GM12878 (cell line): ENCODE results near the gene FEV. TPM values are rescaled to one million over a fixed set of nuclear protein-coding genes. Genes with fewer than 3 reads are reported as not detected.
A peak's percentile ranks its signal among the peaks of the same experiment; 100 is the strongest.

Experiments used
- ATAC-seq: fragments of 200-7000 bp; cut with Tn5 transposase; 3 replicates; pipeline ENCODE4 v1.9.1; 2020; ENCODE audit warnings: mild to moderate bottlenecking, moderate library complexity
- BruUV-seq: library from RNA; stranded (reverse); fragments of 400-500 nt; replicated peaks from 2 replicates; lab custom pipeline; 2021; lab: Mats Ljungman, UMichigan
- CTCF ChIA-PET: fragments of 300-600 bp; sonication (Branson Sonifier 250); formaldehyde crosslinking; extraction: SDS; loops from one replicate; lab custom pipeline; 2021; ENCODE audit warnings: inconsistent platforms; lab: Yijun Ruan, JAX
- POLR2A ChIA-PET: fragments of 350-600 bp; formaldehyde crosslinking; extraction: SDS; loops from one replicate; lab custom pipeline; 2021; ENCODE audit warnings: inconsistent platforms; lab: Charles Lee
- RAD21 ChIA-PET: fragments of 300-600 bp; sonication (Branson Sonifier 250); formaldehyde crosslinking; loops from one replicate; lab custom pipeline; 2023; ENCODE audit warnings: antibody characterized with exemption; ENCODE audit not compliant: unreplicated experiment; lab: Charles Lee
- SMC1A ChIA-PET: fragments of 300-600 bp; sonication (Branson Sonifier 250); formaldehyde crosslinking; loops from one replicate; lab custom pipeline; 2023; ENCODE audit not compliant: unreplicated experiment, uncharacterized antibody; lab: Charles Lee
- DNase-seq: peaks from one replicate; pipeline ENCODE4 v3.0.0-alpha.2; 2011; ENCODE audit warnings: low read depth, low spot score
- FAIRE-seq: peaks from 3 replicates; lab custom pipeline; 2011; peaks lifted over from hg19 to GRCh38; lab: Jason Lieb, UNC
- H2AFZ ChIP-seq: 2 replicates; pipeline ENCODE4 v1.6.0; 2011; ENCODE audit warnings: low read depth, low read length, control low read depth; ENCODE audit not compliant: control insufficient read depth
- H3K27ac ChIP-seq: 2 replicates; pipeline ENCODE4 v1.5.1; 2011; ENCODE audit warnings: control low read depth; ENCODE audit not compliant: control insufficient read depth, insufficient read depth
- H3K27me3 ChIP-seq, 2 experiments: replicated peaks in 1 of 2; 2 replicates each; pipeline versions ENCODE4 v1.6.0 to v1.6.1; 2011; ENCODE audit warnings: low read length in 1 of 2; ENCODE audit not compliant: control insufficient read depth in 2 of 2, insufficient read depth in 2 of 2
- H3K36me3 ChIP-seq, 2 experiments: 2 replicates each; pipeline ENCODE4 v1.5.1; 2011; ENCODE audit warnings: low read length in 1 of 2; ENCODE audit not compliant: control insufficient read depth in 2 of 2, insufficient read depth in 2 of 2
- H3K4me1 ChIP-seq: 2 replicates; pipeline ENCODE4 v1.6.1; 2011; ENCODE audit warnings: mild to moderate bottlenecking, low read length, moderate library complexity, mixed read lengths; ENCODE audit not compliant: control insufficient read depth, insufficient read depth
- H3K4me2 ChIP-seq: 2 replicates; pipeline ENCODE4 v1.6.0; 2011; ENCODE audit warnings: control low read depth; ENCODE audit not compliant: control insufficient read depth, insufficient read depth
- H3K4me3 ChIP-seq: fragments of 200-600 bp; sonication (generic); 2 replicates; pipeline ENCODE4 v1.5.1; 2016
- H3K79me2 ChIP-seq: 2 replicates; pipeline ENCODE4 v1.6.0; 2011; ENCODE audit warnings: low read length; ENCODE audit not compliant: control insufficient read depth, insufficient read depth
- H3K9ac ChIP-seq: 2 replicates; pipeline ENCODE4 v1.8.0; 2011; ENCODE audit warnings: low read length, control low read depth, mixed read lengths; ENCODE audit not compliant: control insufficient read depth, insufficient read depth
- H3K9me3 ChIP-seq: replicated peaks from 3 replicates; pipeline ENCODE4 v1.5.1; 2011; ENCODE audit warnings: mild to moderate bottlenecking, low read length; ENCODE audit not compliant: control insufficient read depth, insufficient read depth
- H4K20me1 ChIP-seq: 2 replicates; pipeline ENCODE4 v1.6.0; 2011; ENCODE audit not compliant: control insufficient read depth, insufficient read depth
- MYB ChIP-seq: fragments of 150-350 bp; IDR thresholded peaks from 2 replicates; pipeline ENCODE4 v1.6.1; 2014; ENCODE audit warnings: mild to moderate bottlenecking, low read depth, low read length, borderline replicate concordance
- WGBS: methylation state at CpG from one replicate; pipeline ENCODE4 v1.1.6; 2016; ENCODE audit warnings: low lambda C conversion rate; ENCODE audit not compliant: insufficient replicate concordance, insufficient coverage; ENCODE audit errors: missing lambda C conversion rate; 5-methylcytosine and 5-hydroxymethylcytosine counted together
- in situ Hi-C: fragments of 300-500 bp; cut with MboI; formaldehyde crosslinking; loops from 9 replicates; pipeline ENCODE4 v1.14.3; 2018; ENCODE audit warnings: mixed read lengths
- intact Hi-C: fragments of 100-400 bp; cut with micrococcal nuclease; formaldehyde crosslinking; loops from one replicate; pipeline ENCODE4 v1.14.2; 2022; ENCODE audit not compliant: unreplicated experiment
- polyA plus RNA-seq, 11 experiments: library from polyadenylated mRNA; depleted of rRNA in 4 of 11; unstranded in 6 of 11; stranded (reverse) in 5 of 11; fragments of >200 nt; fragmentation: Nextera tagmentation in 4 of 11; fragmentation: Illumina TruSeq in 1 of 11; extraction: Ambion mirVana in 4 of 11; extraction: Trizol in 1 of 11; gene quantifications; 1 replicate in 1 of 11; 2 replicates in 10 of 11; pipeline versions ENCODE4 v1.2.1 to v1.2.3, GENCODE V29; 2011 to 2016; ENCODE audit warnings: inconsistent platforms in 2 of 11, missing spikeins in 2 of 11, low read depth in 1 of 11
- total RNA-seq, 4 experiments: library from RNA; depleted of rRNA in 3 of 4; stranded (reverse); fragments of >200 nt in 3 of 4; fragmentation: Illumina TruSeq in 1 of 4; extraction: Trizol in 1 of 4; gene quantifications; 2 replicates each; pipeline versions ENCODE4 v1.2.1 to v1.2.3, GENCODE V29; 2013 to 2021
- TF ChIP-seq, protein P1 (sequence below): fragments of 450-650 bp; IDR thresholded peaks from 2 replicates; pipeline ENCODE4 v1.6.1; 2017; ENCODE audit warnings: mild to moderate bottlenecking, low read depth, inconsistent platforms; ENCODE audit not compliant: poor library complexity, severe bottlenecking
- TF ChIP-seq, protein P2 (sequence below), 3 experiments: IDR thresholded peaks in 2 of 3; conservative IDR thresholded peaks in 1 of 3; 2 replicates each; pipeline ENCODE4 v1.5.1; 2011; ENCODE audit warnings: low read depth in 3 of 3, low read length in 3 of 3, mild to moderate bottlenecking in 3 of 3, control low read depth in 2 of 3, moderate library complexity in 2 of 3, inconsistent platforms in 1 of 3, mixed read lengths in 1 of 3; ENCODE audit not compliant: control insufficient read depth in 2 of 3, insufficient read depth in 1 of 3; ENCODE audit errors: extremely low read depth in 1 of 3

Gene FEV
- total and polyA plus RNA-seq, 10 of the 15 experiments (the other 5 are each of a cell fraction or from before 2014, with no cell fraction given): not detected

DNA sequence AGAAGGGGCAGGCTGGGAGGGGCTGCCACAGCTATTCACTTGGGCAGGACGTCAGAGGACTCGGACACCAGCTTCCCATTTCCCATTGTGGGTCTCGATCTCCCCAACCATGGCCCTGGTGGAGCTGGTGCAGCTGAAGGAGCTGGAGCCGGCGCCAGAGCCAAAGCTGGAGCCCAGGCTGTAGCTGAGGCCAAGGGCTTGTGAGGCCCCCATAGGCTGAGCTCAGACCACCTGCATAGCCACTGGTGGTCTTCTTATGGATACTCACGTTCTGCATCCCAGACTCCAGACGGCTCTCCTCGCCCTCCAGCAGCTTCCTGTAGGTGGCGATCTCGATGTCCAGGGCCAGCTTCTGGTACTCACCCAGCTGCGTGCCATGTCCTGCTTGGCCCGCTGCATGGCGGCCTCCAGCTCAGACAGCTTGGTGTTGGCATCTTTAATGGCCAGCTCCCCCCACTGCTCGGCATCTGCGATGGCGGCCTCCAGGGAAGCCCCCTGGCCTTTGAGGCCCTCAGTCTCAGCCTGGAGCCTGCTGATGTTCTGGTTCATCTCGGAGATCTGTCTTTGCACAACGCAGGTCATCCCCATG, 31.5 kb downstream of the FEV start:
- Histone ChIP-seq H3K9ac (no peak overlapping the region), H2AFZ (no peak overlapping the region), H3K4me1 (no peaks in the 10 kb centered on the region), H3K4me2 (no peak overlapping the region), H3K79me2 (no peaks in the 10 kb centered on the region), H3K4me3 (no peak overlapping the region), H3K36me3 (no peaks in the 10 kb centered on the region), H3K27ac (no peak overlapping the region), H3K9me3 (no peaks in the 10 kb centered on the region), H4K20me1 (no peaks in the 10 kb centered on the region), H3K27me3 (peaks cover 2% of the 10 kb centered on the region in 2 experiments; a peak in 3 of 4 replicates)
- 37% methylated on average over 18 of the region's 18 CpGs for WGBS
- DNase-seq (no peak), FAIRE-seq (no peak), ATAC-seq (no peak)
- SMC1A ChIA-PET: interaction anchor here (0.6 kb wide), 1 partner anchor 43 kb away, joined by 3 read pairs; no protein-coding TSS in a partner anchor
- in situ Hi-C loops: no loop called here
- CTCF ChIA-PET: interaction anchor here (1.0 to 2.0 kb wide), 8 partner anchors 9 to 77 kb away, joined by 3 to 8 read pairs (median 4); no protein-coding TSS in a partner anchor
- TF ChIP-seq, protein P1, sequence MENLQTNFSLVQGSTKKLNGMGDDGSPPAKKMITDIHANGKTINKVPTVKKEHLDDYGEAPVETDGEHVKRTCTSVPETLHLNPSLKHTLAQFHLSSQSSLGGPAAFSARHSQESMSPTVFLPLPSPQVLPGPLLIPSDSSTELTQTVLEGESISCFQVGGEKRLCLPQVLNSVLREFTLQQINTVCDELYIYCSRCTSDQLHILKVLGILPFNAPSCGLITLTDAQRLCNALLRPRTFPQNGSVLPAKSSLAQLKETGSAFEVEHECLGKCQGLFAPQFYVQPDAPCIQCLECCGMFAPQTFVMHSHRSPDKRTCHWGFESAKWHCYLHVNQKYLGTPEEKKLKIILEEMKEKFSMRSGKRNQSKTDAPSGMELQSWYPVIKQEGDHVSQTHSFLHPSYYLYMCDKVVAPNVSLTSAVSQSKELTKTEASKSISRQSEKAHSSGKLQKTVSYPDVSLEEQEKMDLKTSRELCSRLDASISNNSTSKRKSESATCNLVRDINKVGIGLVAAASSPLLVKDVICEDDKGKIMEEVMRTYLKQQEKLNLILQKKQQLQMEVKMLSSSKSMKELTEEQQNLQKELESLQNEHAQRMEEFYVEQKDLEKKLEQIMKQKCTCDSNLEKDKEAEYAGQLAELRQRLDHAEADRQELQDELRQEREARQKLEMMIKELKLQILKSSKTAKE: no peak
- no peak for TF ChIP-seq MYB
- TF ChIP-seq, protein P2, sequence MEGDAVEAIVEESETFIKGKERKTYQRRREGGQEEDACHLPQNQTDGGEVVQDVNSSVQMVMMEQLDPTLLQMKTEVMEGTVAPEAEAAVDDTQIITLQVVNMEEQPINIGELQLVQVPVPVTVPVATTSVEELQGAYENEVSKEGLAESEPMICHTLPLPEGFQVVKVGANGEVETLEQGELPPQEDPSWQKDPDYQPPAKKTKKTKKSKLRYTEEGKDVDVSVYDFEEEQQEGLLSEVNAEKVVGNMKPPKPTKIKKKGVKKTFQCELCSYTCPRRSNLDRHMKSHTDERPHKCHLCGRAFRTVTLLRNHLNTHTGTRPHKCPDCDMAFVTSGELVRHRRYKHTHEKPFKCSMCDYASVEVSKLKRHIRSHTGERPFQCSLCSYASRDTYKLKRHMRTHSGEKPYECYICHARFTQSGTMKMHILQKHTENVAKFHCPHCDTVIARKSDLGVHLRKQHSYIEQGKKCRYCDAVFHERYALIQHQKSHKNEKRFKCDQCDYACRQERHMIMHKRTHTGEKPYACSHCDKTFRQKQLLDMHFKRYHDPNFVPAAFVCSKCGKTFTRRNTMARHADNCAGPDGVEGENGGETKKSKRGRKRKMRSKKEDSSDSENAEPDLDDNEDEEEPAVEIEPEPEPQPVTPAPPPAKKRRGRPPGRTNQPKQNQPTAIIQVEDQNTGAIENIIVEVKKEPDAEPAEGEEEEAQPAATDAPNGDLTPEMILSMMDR (IDR thresholded peaks at IDR 0.05 in 2 of 3, conservative IDR thresholded peaks at IDR 0.05 in 1 of 3; ENCODE audit: control insufficient read depth in 2 of 3, extremely low read depth in 1 of 3, insufficient read depth in 1 of 3, low read depth in 3 of 3, low read length in 3 of 3): 0 out of 6 replicates have a peak, but pooled peaks of 1 of the 3 experiments have one; percentile 12
- BruUV-seq: no TSS peak
- RAD21 ChIA-PET: interaction anchor here (2.0 kb wide), 1 partner anchor 77 kb away, joined by 5 read pairs; no protein-coding TSS in a partner anchor
- POLR2A ChIA-PET: interaction anchor here (0.6 kb wide), 1 partner anchor 541 kb away, joined by 7 read pairs; no protein-coding TSS in a partner anchor
- intact Hi-C loops: no loop called here
